OCI-LY7 (cell line): ENCODE data around the gene METTL23. TPM values are rescaled to one million over a fixed set of nuclear protein-coding genes. Genes with fewer than 3 reads are reported as not detected.
A peak's percentile ranks its signal among the peaks of the same experiment; 100 is the strongest.

Experiments used
- BruUV-seq: library from RNA; stranded (reverse); fragments of 400-500 nt; replicated peaks from 2 replicates; lab custom pipeline; 2021; lab: Mats Ljungman, UMichigan
- CTCF ChIA-PET: fragments of 300-600 bp; sonication (Branson Sonifier 250); formaldehyde crosslinking; loops from one replicate; lab custom pipeline; 2022; ENCODE audit warnings: antibody characterized with exemption; ENCODE audit not compliant: unreplicated experiment; lab: Charles Lee
- POLR2A ChIA-PET: fragments of 300-600 bp; sonication (Branson Sonifier 250); formaldehyde crosslinking; loops from one replicate; lab custom pipeline; 2022; ENCODE audit warnings: antibody characterized with exemption; lab: Charles Lee
- DNase-seq: peaks from one replicate; pipeline ENCODE4 v3.0.0-alpha.2; 2015; ENCODE audit warnings: low spot score
- H2AFZ ChIP-seq: fragments of 200-600 bp; sonication (generic), shearing (Covaris generic); 2 replicates; pipeline ENCODE4 v1.6.1; 2014; ENCODE audit warnings: mild to moderate bottlenecking, antibody characterized with exemption, low read length, moderate library complexity
- H3K27ac ChIP-seq: fragments of 200-600 bp; sonication (generic); 2 replicates; pipeline ENCODE4 v1.5.1; 2014; ENCODE audit warnings: mixed run types, low read depth, mild to moderate bottlenecking, moderate library complexity, low read length, inconsistent platforms; ENCODE audit not compliant: poor library complexity, severe bottlenecking
- H3K36me3 ChIP-seq: fragments of 200-600 bp; sonication (generic); 2 replicates; pipeline ENCODE4 v1.6.1; 2014; ENCODE audit warnings: mild to moderate bottlenecking, antibody characterized with exemption, low read length, moderate library complexity, mixed read lengths; ENCODE audit not compliant: insufficient read depth
- H3K4me1 ChIP-seq: fragments of 200-600 bp; sonication (generic); 2 replicates; pipeline ENCODE4 v1.5.1; 2014; ENCODE audit warnings: mild to moderate bottlenecking, low read length; ENCODE audit not compliant: insufficient read depth, poor library complexity, severe bottlenecking
- H3K4me2 ChIP-seq: fragments of 200-600 bp; sonication (generic); 2 replicates; pipeline ENCODE4 v1.6.1; 2014; ENCODE audit warnings: mild to moderate bottlenecking, low read length
- H3K4me3 ChIP-seq: fragments of 200-600 bp; sonication (generic); 2 replicates; pipeline ENCODE4 v1.5.1; 2014; ENCODE audit warnings: mild to moderate bottlenecking, low read depth, low read length; ENCODE audit not compliant: poor library complexity, severe bottlenecking
- H3K79me2 ChIP-seq: fragments of 200-600 bp; sonication (generic); 2 replicates; pipeline ENCODE4 v1.6.1; 2016; ENCODE audit warnings: low read depth, mild to moderate bottlenecking, low read length, moderate library complexity, mixed read lengths; ENCODE audit not compliant: insufficient read depth
- H3K9me2 ChIP-seq: fragments of 200-600 bp; sonication (generic); 2 replicates; pipeline ENCODE4 v1.6.1; 2016; ENCODE audit warnings: mild to moderate bottlenecking, low read length, mixed read lengths; ENCODE audit not compliant: insufficient read depth
- H3K9me3 ChIP-seq: fragments of 200-600 bp; sonication (generic); 2 replicates; pipeline ENCODE4 v1.6.1; 2014; ENCODE audit warnings: mild to moderate bottlenecking, mixed run types, low read length, mixed read lengths
- H4K20me1 ChIP-seq: fragments of 200-600 bp; sonication (generic); 2 replicates; pipeline ENCODE4 v1.6.1; 2014; ENCODE audit warnings: mild to moderate bottlenecking, antibody characterized with exemption, low read length, moderate library complexity, mixed read lengths; ENCODE audit not compliant: insufficient read depth
- CTCF ChIP-seq: fragments of 200-600 bp; sonication (generic); conservative IDR thresholded peaks from 2 replicates; pipeline ENCODE4 v1.5.1; 2014; ENCODE audit warnings: mild to moderate bottlenecking, antibody characterized with exemption, low read length, moderate library complexity, mixed read lengths
- EZH2phosphoT487 ChIP-seq: fragments of 200-600 bp; sonication (generic); IDR thresholded peaks from 2 replicates; pipeline ENCODE4 v1.6.1; 2018; ENCODE audit warnings: low read depth, borderline replicate concordance, mild to moderate bottlenecking, mixed run types, antibody characterized with exemption, low read length, moderate library complexity, mixed read lengths
- intact Hi-C: fragments of 100-400 bp; cut with micrococcal nuclease; formaldehyde crosslinking; loops from one replicate; pipeline ENCODE4 v1.10.0; 2022; ENCODE audit not compliant: unreplicated experiment
- total RNA-seq, 2 experiments: library from RNA; depleted of rRNA in 1 of 2; stranded (reverse); fragments of >200 nt in 1 of 2; shearing (Covaris generic) in 1 of 2; gene quantifications; 2 replicates each; pipeline ENCODE4 v1.2.3, GENCODE V29; 2014 to 2022

METTL23 gene
- total RNA-seq, 2 experiments from 2014 or later, result 82.7 to 93.7 TPM

- CTCF ChIA-PET, result no interaction called here
Observed at GRCh38 chr17:76725580-76726230, 934 bp upstream of the METTL23 start.

DNA sequence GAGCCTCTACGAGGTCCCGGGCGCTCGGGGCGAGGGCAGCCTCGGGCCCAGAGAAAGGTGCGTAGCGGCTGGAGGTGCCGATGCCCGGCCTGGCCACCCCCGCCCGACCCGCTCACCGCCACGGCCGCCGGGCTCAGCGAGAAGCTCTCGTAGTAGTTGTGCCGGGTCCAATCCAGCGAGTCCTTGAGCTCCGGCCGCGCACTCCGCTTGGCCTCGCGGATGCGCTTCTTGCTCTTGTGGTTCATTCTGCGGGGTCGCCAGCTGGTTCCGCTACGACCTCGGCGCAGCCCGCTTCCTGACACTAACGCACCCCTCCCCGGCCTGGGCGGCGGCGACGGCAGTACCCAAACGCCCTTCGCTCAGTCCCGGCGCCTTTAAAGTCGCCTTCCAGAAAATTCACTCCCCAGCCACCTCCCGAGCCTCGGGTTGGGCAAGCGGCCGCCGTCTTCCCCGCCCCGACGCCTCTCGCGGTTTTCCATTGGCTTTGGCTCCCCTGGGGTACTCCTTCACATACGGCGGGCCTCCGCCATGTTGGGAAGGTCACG lies 336 bp upstream of the METTL23 start, which contains the start of gene JMJD6:
Gene JMJD6 (minus strand): TSS at position 376 of the 545 bp plus-strand sequence. CDS start 131 bp downstream, at position 245.
- CTCF ChIA-PET, result no interaction called here
- POLR2A ChIA-PET, result interaction anchor here (0.9 to 2.9 kb wide), 3 partner anchors 9 to 54 kb away, joined by 4 to 11 read pairs (median 7); no protein-coding TSS in a partner anchor
- peaks cover 38% of the 10 kb centered on the region for H3K4me1 ChIP-seq
- H4K20me1 ChIP-seq, result peaks cover 4% of the 10 kb centered on the region; the same call in 1 of the 2 replicates
- intact Hi-C loops, result loop anchor here (1.0 to 5.0 kb wide), 5 partner anchors 11 to 459 kb away; partner anchors contain the start of genes SRSF2 and UBALD2
- no peaks in the 10 kb centered on the region for H3K9me3 ChIP-seq
- H3K36me3 ChIP-seq, result peaks cover 63% of the 10 kb centered on the region
- H3K4me3 ChIP-seq, result peak within 1 kb of the TSS; percentile 78
- peak within 1 kb of the TSS; percentile 91 for H3K27ac ChIP-seq
- BruUV-seq, result no TSS peak
- H3K79me2 ChIP-seq, result peaks cover 72% of the 10 kb centered on the region
- peak; percentile 100 for DNase-seq
- H3K9me2 ChIP-seq, result no peaks in the 10 kb centered on the region
- peak within 1 kb of the TSS; percentile 25; the same call in 1 of the 2 replicates for H2AFZ ChIP-seq
- peak within 1 kb of the TSS; percentile 97 for H3K4me2 ChIP-seq
- TF ChIP-seq EZH2phosphoT487, result no peak
- TF ChIP-seq CTCF, result no peak

More at GRCh38 chr17:76725580-76726230, 934 bp upstream of the METTL23 start:
- BruUV-seq, result TSS peak; percentile 80
- Histone ChIP-seq H3K4me2 (peak overlapping the region; percentile 97), H3K9me3 (no peaks in the 10 kb centered on the region), H3K4me1 (peaks cover 34% of the 10 kb centered on the region), H3K9me2 (no peaks in the 10 kb centered on the region), H3K4me3 (peak overlapping the region; percentile 78), H4K20me1 (peaks cover 4% of the 10 kb centered on the region; the same call in 1 of the 2 replicates), H2AFZ (peak overlapping the region; percentile 25; the same call in 1 of the 2 replicates), H3K27ac (peak overlapping the region; percentile 91), H3K36me3 (peaks cover 65% of the 10 kb centered on the region), H3K79me2 (peaks cover 68% of the 10 kb centered on the region)
- peak; percentile 74 for DNase-seq
- POLR2A ChIA-PET, result interaction anchor here (0.7 to 2.9 kb wide), 4 partner anchors 9 to 218 kb away, joined by 4 to 11 read pairs (median 6); no protein-coding TSS in a partner anchor
- TF ChIP-seq EZH2phosphoT487 (no peak), CTCF (no peak)
- intact Hi-C loops, result loop anchor here (1.0 to 5.0 kb wide), 5 partner anchors 12 to 458 kb away; partner anchors contain the start of genes SRSF2 and UBALD2
